ENCODE data around the gene CLCA2.

Gene CLCA2, protein sequence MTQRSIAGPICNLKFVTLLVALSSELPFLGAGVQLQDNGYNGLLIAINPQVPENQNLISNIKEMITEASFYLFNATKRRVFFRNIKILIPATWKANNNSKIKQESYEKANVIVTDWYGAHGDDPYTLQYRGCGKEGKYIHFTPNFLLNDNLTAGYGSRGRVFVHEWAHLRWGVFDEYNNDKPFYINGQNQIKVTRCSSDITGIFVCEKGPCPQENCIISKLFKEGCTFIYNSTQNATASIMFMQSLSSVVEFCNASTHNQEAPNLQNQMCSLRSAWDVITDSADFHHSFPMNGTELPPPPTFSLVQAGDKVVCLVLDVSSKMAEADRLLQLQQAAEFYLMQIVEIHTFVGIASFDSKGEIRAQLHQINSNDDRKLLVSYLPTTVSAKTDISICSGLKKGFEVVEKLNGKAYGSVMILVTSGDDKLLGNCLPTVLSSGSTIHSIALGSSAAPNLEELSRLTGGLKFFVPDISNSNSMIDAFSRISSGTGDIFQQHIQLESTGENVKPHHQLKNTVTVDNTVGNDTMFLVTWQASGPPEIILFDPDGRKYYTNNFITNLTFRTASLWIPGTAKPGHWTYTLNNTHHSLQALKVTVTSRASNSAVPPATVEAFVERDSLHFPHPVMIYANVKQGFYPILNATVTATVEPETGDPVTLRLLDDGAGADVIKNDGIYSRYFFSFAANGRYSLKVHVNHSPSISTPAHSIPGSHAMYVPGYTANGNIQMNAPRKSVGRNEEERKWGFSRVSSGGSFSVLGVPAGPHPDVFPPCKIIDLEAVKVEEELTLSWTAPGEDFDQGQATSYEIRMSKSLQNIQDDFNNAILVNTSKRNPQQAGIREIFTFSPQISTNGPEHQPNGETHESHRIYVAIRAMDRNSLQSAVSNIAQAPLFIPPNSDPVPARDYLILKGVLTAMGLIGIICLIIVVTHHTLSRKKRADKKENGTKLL

DNA sequence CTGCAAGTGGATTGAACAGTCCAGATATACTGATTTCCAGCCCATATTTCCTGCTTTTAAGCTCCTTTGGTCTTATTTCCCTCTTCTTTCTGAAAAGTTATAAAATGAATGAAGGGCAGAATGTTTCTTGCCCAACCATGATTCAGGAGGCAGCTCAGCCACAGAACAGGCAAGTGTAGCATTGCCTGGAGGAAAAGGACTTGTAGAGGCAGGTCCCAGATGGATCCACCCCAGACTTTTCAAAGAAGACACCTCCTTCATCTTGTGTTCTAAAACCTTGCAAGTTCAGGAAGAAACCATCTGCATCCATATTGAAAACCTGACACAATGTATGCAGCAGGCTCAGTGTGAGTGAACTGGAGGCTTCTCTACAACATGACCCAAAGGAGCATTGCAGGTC is at the start of gene CLCA2:
CLCA2 (plus strand) TSS at position 299 of the 400 bp plus-strand sequence; CDS start at position 376, 77 bp downstream.
- DNase-seq (ENCODE audit: low spot score) = no peak

DNA sequence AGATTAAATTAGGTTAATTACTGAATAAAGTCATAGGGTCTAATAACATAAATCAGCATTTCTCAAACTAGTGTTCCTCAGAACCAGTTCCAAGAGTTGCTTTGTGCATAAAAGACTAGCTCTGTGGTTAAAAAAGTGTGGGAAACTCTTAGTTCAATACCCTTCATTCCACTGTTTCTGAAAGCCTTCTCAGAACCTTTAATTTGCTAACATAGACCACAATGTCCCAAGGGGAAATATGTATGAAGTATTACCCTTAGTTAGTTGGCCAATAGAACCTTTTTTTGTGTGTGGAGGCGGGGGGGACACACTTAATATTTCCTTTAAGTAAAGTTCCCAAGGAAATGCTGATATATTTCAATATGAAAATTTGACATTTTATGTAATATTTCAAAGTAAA is 48.3 kb upstream of the CLCA2 start:
- DNase-seq (ENCODE audit: low spot score) = no peak

DNA sequence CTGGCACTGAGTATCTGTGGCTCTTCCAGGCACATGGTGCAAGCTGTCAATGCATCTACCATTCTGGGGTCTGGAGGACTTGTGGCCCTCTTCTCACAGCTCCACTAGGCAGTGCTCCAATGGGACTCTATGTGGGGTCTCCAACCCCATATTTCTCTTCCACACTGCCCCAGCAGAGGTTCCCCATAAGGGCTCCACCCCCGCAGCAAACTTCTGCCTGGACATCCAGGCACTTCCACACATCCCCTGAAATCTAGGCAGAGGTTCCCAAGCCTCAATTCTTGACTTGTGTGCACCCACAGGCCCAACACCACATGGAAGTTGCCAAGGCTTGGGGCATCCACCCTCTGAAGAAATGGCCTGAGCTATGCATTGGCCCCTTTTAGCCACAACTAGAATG is 46.6 kb upstream of the CLCA2 start:
- no peak for DNase-seq (ENCODE audit: low spot score)

DNA sequence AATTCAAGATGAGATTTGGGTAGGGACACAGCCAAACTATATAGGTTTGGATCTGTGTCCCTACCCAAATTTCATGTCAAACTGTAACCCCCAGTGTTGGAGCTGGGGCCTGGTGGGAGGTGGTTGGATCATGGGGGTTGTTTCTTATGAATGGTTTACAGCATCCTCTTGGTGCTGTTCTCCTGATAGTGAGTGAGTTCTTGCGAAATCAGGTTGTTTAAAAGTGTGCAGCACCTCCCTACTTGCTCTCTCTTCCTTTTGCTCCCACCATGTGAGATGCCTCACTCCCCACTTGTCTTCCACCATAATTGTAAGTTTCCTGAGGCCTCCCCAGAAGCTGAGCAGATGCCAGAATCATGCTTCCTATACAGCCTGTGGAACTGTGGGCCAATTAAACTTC is 45.2 kb upstream of the CLCA2 start:
- DNase-seq (ENCODE audit: low spot score) = no peak

DNA sequence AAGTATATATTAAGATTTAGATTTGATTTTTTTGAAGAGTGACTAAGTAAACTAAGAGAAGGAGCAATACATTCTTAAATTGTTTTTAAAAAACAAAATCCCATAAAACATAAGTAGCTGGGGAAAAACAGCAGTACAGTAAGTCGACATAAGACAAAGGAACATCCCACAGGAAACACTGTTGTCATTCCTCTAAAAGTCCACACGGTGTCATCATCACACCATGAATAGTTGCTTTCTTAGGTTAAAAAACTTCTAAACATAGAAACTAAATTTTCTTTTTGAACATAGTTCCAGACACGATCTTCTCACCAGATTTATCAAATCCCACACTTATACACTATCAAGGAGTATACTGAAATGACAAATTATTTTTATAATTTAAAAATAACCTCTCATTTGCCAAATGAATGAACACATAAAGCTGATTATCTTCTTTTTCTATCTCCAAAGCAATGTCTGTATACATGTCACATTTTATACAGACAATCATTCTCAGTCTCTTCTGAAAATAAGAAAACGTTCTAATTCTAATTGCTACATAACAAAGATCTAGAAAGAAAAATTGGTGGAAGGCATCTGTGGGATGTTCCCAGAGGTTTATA is 43.6 kb upstream of the CLCA2 start:
- peak; percentile 71 for DNase-seq (ENCODE audit: low spot score)

DNA sequence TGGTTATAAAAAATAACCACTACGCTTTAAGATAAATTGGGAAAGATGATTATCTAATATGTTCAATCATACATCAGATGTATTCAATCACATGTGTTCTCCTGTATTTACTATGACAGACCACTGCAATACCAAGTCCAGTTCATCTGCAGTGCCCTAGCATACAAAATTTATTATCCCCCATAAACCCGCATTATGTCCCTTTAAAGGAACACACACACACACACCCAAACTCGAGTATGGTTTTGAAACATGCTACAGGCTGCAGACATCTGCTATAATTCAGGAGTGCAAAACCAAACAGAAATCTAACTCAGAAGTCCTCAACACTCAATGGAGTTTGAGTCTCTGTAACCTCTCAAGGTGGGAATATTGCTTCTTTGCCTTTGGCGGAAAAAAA is 42.7 kb upstream of the CLCA2 start:
- DNase-seq (ENCODE audit: low spot score) = no peak

DNA sequence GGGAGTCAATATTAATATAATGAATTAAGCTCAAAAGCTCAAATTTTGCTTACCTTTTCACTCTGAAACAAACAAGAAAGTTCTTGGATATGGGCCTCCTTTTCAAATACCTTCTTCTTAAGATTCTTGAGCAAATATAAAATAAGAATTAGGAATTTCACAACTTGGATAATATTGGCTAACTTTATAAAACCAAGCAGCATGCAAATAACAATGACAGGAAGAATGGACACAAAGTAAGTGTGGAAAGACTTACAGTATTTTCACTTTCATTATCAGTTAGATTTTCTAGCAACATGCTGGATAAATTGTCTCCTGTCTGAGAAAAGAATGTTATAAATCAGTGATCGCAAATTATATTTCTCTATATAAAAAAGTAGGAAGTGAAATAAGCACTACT is 41.1 kb upstream of the CLCA2 start:
- no peak for DNase-seq (ENCODE audit: low spot score)

DNA sequence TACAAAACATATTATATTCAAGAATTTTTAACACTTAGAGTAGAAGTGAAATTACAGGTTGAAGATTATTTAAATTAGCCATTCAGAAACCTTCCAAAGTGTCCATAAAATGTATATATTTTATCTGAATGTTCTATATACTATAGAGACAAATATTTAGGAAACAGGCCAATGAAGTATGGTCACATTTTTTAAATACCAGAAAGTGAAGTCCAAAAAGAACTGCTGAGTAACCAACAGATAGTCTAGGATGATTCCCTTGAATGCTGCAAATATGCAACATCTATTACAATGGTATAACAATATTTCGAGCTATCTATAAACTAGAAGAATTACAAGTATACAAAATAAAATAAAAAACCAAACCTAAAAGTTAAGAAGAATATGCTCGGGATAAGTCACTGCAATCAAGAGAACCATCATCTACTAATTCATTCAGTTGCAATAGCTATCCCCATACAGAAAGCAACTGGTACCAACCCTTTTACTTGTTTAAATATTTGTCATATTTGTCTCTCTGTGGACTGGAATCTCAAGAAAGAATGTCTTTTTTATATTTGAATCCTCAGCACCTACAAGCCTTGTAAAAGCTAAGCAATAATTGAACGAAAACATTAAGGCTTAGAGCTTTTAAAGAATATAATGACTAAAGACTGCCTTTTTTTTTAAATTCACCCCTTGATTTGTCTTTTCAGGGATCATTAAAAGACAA is 35.9 kb upstream of the CLCA2 start:
- no peak for DNase-seq (ENCODE audit: low spot score)

DNA sequence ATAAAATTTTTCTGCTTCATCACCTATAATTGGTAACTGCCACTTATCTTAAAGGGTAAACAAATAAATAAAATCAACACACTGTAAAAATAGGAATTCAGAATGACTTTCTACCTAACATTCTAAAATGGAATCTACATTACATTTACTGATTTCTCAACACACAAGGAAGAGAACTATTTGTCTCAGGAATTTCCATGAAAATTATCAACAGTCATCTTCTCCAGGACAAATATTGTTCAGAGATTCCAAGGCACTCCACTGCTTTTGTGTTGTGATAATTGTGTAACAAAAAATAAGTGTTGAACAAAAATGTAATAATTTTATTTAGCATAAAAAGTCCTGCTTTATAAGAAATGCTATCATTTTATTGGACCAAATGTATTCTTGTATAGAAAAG is 35.2 kb upstream of the CLCA2 start:
- DNase-seq (ENCODE audit: low spot score) = no peak

DNA sequence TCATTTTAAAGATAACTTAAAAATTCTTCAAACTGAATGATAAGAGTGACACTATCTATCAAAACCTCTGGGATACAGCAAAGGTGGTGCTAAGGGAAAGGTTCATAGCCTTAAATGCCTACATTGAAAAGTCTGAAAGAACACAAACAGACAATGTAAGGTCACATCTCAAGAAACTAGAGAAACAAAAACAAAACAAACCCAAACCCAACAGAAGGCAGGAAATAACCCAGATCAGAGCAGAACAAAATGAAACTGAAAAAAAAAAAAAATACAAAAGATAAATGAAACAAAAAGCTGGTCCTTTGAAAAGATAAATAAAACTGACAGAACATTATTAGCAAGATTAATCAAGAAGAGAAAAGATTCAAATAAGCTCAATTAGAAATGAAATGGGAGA is 34.7 kb upstream of the CLCA2 start:
- DNase-seq (ENCODE audit: low spot score) = no peak

DNA sequence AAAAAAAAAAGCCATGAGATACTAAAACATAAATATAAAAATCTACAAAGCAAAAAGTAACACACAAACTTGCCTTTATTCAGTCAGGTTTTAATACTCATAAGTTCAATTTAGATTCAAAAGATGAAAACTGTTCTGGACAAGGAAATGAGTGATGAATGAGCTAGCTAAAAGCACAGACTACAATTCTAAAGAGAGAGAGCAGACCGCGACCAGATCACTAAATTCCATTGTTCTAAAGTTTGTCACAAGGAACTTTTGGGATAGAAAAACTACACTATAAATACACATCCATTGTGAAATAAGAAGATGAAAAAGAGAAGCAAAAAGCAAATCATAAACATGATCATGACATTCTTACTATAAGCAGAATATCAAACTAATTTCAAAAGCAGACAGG is 29.6 kb upstream of the CLCA2 start:
- no peak for DNase-seq (ENCODE audit: low spot score)

DNA sequence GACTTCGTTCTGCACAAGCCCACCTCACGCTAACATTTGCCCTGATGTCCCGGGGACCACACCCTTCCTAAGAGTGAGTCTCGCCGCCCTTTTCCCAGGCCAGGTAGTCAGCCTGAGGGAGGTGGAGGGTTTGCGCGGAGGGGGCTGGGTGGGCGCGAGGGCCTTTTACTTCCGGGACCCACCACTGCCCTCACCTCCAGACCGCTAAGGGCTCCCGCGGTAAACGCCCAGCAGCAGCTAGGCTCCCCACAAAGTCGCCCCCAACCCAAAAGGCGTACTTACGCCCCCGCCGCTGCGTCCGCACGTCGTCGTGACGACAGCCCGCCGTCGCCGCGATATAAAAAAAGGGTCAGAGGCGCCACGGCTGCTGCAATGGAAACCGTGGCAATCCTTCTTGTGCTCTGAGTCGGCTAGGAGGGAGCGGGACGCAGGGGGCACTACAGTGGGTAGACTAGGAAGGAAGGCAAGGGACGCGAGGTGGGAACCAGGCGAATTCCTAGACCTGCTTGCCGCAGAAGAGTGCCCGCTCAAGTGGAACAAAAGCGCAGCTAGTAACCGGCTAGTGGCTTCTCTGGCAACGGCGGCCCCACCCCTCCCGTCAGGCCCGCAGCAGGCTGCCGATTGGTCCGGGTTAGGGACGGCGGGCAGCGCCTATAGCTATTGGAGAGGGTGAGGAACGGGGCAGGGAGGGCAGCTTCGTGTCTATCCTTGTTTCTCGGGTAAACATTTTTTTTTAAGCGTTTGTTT is 28.0 kb upstream of the CLCA2 start, which contains the start of gene ODF2L:
ODF2L (minus strand) TSS at position 573 of the 747 bp plus-strand sequence. CDS start 9,296 bp downstream, outside the sequence.
- peak; percentile 87 for DNase-seq (ENCODE audit: low spot score)

DNA sequence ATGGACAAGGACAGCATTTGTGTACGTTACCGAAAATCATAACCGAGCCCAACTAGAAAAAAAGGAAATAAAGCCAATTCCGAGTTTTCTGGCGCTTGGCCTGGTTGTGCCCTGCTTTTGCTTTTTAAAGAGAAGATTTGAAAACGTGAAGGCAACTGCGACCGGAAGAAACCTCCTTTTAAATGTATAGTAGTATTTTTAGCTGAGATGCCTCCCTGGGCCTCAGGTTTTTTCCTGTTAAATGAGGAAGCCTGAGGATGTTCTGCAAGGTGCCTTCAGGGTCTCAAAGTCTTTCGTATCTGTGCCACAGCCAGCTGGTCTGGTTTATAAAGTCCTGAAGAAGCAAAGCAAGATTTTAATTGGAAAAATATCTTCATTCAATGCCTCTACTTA is 27.5 kb upstream of the CLCA2 start:
- no peak for DNase-seq (ENCODE audit: low spot score)

DNA sequence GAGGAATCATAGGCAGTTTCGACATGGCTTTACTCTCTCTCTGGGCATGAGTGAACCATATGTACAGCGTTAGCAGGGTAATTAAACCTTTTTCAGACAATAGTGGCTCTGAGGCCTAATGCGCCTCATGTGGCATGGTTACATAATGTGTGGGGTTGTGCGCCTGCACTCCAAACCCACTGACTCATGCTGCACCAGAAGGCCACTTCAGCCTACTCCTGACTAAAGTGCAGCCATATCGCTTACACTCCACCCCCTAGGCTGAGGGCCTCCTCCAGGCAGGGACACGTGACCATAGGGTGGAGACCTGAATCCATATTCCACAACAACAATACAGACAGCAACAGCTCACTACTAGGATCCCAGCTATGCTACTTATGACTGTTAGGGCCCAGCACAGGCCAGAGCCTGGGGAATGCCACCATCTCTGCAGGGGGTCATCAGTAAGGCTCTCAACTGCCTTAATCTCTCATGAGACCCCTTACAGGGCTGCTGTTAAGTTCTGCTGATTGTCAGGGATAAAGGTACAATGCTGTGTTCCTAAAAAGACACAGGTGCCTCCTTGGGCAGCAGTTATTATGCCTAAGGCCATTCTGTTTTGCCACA is 14.5 kb upstream of the CLCA2 start:
- no peak for DNase-seq (ENCODE audit: low spot score)

DNA sequence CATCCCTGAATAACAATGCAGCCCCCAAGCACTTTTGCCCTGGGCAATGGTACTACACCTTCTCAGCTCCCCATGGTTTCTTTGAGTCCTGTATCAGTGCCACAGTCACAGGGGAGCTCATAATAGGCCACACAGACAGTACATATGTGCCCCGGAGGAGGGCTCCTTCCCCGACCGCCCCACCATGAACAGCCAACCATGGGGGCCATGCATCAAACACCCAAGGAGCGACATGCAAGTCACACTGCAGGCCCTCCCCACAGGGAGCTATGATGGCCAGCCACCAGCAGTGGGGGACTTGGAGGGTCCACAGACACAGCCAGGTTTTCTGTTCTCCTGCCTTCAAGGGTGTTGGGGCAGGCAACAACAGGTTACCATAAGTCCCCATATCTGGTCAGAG is 13.1 kb upstream of the CLCA2 start:
- DNase-seq (ENCODE audit: low spot score) = no peak

DNA sequence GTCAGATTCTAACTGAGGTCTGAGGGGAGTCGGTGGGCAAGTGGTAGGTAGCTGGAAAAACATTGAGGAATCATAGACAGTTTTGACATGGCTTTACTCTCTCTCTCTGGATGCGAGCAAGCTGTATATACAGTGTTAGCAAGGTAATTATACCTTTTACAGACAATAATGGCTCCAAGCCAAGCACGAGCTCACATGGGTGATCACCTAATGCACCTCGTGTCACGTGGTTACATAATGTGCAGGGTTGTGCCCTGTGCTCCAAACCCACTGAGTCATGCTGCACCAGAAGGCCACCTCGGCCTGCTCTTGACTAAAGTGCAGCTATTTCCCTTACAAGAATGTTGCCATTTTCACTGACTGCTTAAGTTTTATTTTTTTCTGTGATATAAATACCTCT is 7.6 kb upstream of the CLCA2 start:
- DNase-seq (ENCODE audit: low spot score) = no peak

DNA sequence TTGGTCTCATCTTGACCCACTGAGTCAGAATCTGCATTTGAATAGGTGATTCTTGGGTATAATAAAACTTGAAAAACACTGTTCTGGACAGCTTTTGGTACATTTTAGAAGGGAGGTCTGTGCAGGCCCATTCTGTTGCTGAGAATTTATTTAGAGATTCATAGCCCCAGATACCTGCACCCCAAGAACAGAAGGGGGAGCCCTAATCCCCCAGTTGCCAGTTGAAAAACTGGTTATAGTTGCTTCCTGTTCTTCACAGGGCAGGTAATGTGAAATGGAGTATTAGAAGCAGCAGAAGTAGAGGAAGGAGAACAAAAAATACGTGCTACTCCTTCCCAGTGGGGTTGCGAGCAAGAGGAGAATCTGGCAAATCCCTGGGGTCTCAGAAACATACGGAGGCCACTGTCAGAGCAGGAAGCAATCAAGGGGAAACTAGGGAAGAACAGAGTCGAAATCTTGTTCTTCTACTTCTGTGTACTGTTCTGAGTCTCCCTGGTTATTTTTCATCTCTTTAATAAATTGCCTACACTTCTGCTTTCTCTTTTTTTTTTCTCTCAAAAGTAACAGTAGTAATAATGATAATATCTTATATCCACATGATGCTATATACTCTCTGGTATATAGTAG is 4.6 kb upstream of the CLCA2 start:
- DNase-seq (ENCODE audit: low spot score) = no peak

DNA sequence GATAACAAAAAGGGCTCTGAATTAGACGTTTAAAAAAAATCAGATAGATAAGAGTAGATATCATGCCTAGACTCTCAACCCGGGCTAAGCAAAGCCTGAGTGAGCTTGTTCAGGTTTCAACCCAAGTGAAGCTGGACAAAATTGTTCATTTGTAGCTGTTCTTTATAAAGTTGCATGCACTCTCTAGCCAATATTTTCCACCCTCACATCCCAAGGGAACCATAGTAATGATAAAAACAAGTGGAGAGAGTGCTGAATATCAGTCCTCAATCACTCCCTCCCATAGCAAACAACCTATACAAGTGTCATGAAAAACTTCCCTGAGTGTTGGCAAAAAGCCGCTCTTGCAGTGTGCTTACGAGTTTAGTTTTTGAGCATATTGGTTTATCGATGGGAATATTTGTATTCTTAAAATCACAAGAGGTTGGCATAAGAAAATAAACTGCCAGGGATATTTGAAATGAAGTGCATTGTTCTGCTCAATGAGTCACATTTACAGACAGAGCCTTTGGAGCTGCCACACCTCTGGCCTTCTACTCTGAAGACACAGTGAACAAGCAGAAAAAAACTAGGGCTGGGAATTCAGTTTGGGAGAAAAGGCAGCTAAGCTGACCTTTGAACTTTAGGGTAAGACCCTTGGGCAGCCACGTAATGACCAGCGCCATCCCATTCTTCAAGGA is 2.2 kb upstream of the CLCA2 start:
- no peak for DNase-seq (ENCODE audit: low spot score)

DNA sequence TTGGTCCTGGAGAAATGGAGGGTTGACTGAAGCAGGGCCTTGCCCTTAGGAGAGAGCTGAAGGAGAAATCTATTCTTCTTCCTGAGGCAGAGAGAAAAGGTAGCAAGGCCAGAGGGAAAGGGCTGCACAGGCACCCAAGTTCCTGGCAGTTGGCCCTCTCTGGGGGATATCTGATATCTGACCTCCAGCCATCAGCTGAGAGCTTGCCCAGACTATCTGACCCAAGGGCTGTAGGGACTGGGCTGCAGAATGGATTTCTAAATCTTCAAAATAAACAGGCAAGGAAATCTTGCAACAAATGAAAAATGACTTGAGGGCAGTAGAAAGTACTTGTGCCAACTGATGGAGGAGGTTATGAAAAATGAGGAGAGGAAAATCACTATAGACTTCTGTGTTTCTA is 498 bp upstream of the CLCA2 start:
- no peak for DNase-seq (ENCODE audit: low spot score)

Measured in LoVo (cell line).